Caco-2 (cell line): Measurements from ENCODE around the gene CUL1. TPM values are rescaled to one million over a fixed set of nuclear protein-coding genes. Genes with fewer than 3 reads are reported as not detected.

Experiments
- BruUV-seq: library from RNA; stranded (reverse); fragments of 400-500 nt; replicated peaks from 2 replicates; lab custom pipeline; 2021; lab: Mats Ljungman, UMichigan
- CTCF ChIA-PET: fragments of 300-600 bp; sonication (Branson Sonifier 250); formaldehyde crosslinking; loops from one replicate; lab custom pipeline; 2022; ENCODE audit warnings: antibody characterized with exemption; lab: Charles Lee
- POLR2A ChIA-PET: fragments of 300-600 bp; sonication (Branson Sonifier 250); formaldehyde crosslinking; loops from one replicate; lab custom pipeline; 2022; ENCODE audit warnings: antibody characterized with exemption; lab: Charles Lee
- DNase-seq, 2 experiments: peaks; one replicate each; pipeline versions ENCODE4 v3.0.0 to v3.0.0-alpha.2; 2020 to 2022
- H3K27me3 ChIP-seq: replicated peaks from 2 replicates; pipeline ENCODE4 v1.6.0; 2011; ENCODE audit warnings: low read length; ENCODE audit not compliant: control insufficient read depth, insufficient read depth
- H3K36me3 ChIP-seq: 2 replicates; pipeline ENCODE4 v1.5.1; 2011; ENCODE audit warnings: low read length; ENCODE audit not compliant: control insufficient read depth, insufficient read depth
- H3K4me1 ChIP-seq: fragments of 250-450 bp; sonication (Bioruptor Pico); 2 replicates; pipeline ENCODE4 v1.5.1; 2020; ENCODE audit warnings: mild to moderate bottlenecking
- H3K4me3 ChIP-seq: 2 replicates; pipeline ENCODE4 v1.5.1; 2011; ENCODE audit warnings: low read depth, mild to moderate bottlenecking, control low read depth, low read length
- H3K9me3 ChIP-seq: fragments of 250-450 bp; sonication (Bioruptor Pico); 2 replicates; pipeline ENCODE4 v1.5.1; 2020; ENCODE audit warnings: mild to moderate bottlenecking, moderate library complexity
- H3K27ac Mint-ChIP-seq: one replicate; pipeline ENCODE4 v1.8.0; 2022; ENCODE audit warnings: mixed read lengths; ENCODE audit not compliant: unreplicated experiment
- H3K27me3 Mint-ChIP-seq: one replicate; pipeline ENCODE4 v1.8.0; 2022; ENCODE audit warnings: mixed read lengths; ENCODE audit not compliant: insufficient read depth, unreplicated experiment
- H3K36me3 Mint-ChIP-seq: one replicate; pipeline ENCODE4 v1.8.0; 2022; ENCODE audit warnings: mild to moderate bottlenecking, mixed read lengths; ENCODE audit not compliant: insufficient read depth, unreplicated experiment
- H3K4me1 Mint-ChIP-seq: one replicate; pipeline ENCODE4 v1.8.0; 2022; ENCODE audit warnings: low read depth, mixed read lengths; ENCODE audit not compliant: unreplicated experiment
- H3K4me3 Mint-ChIP-seq: one replicate; pipeline ENCODE4 v1.8.0; 2022; ENCODE audit warnings: mild to moderate bottlenecking, moderate library complexity, mixed read lengths; ENCODE audit not compliant: unreplicated experiment
- H3K9me3 Mint-ChIP-seq: one replicate; pipeline ENCODE4 v1.8.0; 2022; ENCODE audit warnings: mixed read lengths; ENCODE audit not compliant: unreplicated experiment
- intact Hi-C: fragments of 100-400 bp; cut with micrococcal nuclease; formaldehyde crosslinking; loops from one replicate; pipeline ENCODE4 v1.10.0; 2022; ENCODE audit not compliant: unreplicated experiment
- total RNA-seq: library from RNA; stranded (reverse); gene quantifications from 2 replicates; pipeline ENCODE4 v1.2.3, GENCODE V29; 2022
- TF ChIP-seq, protein P1 (sequence below), 2 experiments: fragments of 200-600 bp in 1 of 2; IDR thresholded peaks; 1 replicate in 1 of 2; 2 replicates in 1 of 2; pipeline versions ENCODE4 v1.5.1 to v1.8.0; 2011 to 2022; ENCODE audit warnings: antibody characterized with exemption in 1 of 2, control low read depth in 1 of 2, inconsistent platforms in 1 of 2, low read depth in 1 of 2, low read length in 1 of 2, mild to moderate bottlenecking in 1 of 2, moderate library complexity in 1 of 2; ENCODE audit not compliant: insufficient read depth in 1 of 2, severe bottlenecking in 1 of 2, unreplicated experiment in 1 of 2

The CUL1 gene
- total RNA-seq, 1 experiment from 2014 or later: 71.9 TPM

DNA sequence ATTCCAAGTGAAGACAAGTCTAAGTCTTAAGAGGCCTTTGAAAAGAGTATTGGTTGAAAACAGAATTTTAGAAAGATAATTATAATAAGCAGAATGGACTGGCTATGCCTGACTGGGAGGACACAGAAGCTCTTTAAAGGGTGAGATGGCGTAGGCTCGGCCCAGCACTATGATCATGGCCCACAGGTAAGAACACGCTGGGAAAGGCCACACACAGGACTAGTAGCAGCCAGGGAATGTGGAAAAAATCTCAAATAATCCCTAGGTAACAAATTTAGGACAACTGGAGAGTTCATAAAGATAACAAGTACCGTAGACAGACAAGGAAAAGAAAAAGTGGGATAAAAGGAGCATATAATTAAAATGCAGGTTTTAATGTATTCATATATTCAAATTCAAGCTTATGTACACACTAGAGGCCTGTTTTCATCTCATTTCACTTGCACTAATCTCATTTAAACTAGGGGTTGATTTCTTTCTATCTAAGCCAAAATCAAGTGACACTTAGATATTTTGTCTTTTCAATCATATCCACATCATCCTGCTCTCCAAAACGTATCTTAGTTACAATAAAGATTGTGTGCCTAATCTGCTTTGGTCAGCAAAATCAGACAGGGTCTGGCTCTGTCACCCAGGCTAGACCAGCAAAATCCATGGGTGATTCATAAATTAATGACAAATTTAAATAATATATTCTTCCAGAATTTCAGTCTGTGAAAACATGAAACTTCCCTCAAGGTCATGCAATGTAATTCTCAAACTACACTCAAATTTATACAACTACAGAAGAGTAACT, 132.4 kb downstream of the CUL1 start:
- ChIA-PET POLR2A (interaction anchor here (0.5 kb wide), 1 partner anchor 235 kb away, joined by 3 read pairs; no protein-coding TSS in a partner anchor), CTCF (no interaction called here)
- Histone ChIP-seq H3K9me3 (no peaks in the 10 kb centered on the region), H3K4me3 (no peak overlapping the region), H3K36me3 (no peaks in the 10 kb centered on the region), H3K27me3 (no peaks in the 10 kb centered on the region), H3K4me1 (no peaks in the 10 kb centered on the region)
- Mint-ChIP-seq H3K9me3 (no peaks in the 10 kb centered on the region), H3K36me3 (peaks cover 36% of the 10 kb centered on the region), H3K4me3 (no peak overlapping the region), H3K27me3 (no peaks in the 10 kb centered on the region), H3K27ac (no peak overlapping the region), H3K4me1 (no peaks in the 10 kb centered on the region)
- TF ChIP-seq, protein P1, sequence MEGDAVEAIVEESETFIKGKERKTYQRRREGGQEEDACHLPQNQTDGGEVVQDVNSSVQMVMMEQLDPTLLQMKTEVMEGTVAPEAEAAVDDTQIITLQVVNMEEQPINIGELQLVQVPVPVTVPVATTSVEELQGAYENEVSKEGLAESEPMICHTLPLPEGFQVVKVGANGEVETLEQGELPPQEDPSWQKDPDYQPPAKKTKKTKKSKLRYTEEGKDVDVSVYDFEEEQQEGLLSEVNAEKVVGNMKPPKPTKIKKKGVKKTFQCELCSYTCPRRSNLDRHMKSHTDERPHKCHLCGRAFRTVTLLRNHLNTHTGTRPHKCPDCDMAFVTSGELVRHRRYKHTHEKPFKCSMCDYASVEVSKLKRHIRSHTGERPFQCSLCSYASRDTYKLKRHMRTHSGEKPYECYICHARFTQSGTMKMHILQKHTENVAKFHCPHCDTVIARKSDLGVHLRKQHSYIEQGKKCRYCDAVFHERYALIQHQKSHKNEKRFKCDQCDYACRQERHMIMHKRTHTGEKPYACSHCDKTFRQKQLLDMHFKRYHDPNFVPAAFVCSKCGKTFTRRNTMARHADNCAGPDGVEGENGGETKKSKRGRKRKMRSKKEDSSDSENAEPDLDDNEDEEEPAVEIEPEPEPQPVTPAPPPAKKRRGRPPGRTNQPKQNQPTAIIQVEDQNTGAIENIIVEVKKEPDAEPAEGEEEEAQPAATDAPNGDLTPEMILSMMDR (IDR thresholded peaks at IDR 0.05; ENCODE audit: insufficient read depth in 1 of 2, low read depth in 1 of 2, low read length in 1 of 2, severe bottlenecking in 1 of 2, unreplicated experiment in 1 of 2): no peak
- intact Hi-C loops: no loop called here
- DNase-seq: no peak
- no TSS peak for BruUV-seq

DNA sequence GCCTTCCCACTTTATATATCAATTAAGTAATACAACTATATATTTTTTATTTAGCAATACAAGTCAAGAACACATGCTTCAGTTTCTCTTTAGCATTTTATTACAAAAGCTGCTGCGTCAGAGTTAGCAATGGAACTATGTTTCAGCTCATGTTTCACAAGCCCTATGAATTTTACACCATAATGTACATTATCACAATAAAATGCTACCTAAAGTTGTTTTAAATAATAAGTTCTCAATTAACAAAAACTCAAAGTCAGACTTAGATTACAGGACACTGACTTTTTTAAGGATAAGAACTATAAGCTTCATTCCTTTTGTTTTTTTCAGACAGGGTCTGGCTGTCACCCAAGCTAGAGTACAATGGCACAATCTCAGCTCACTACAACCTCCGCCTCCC, 133.1 kb downstream of the CUL1 start:
- BruUV-seq: no TSS peak
- H3K9me3 ChIP-seq: no peaks in the 10 kb centered on the region
- no peaks in the 10 kb centered on the region for H3K27me3 ChIP-seq
- no peak overlapping the region for H3K27ac Mint-ChIP-seq
- H3K4me3 Mint-ChIP-seq: no peak overlapping the region
- H3K4me1 Mint-ChIP-seq: no peaks in the 10 kb centered on the region
- CTCF ChIA-PET: no interaction called here
- intact Hi-C loops: no loop called here
- H3K36me3 Mint-ChIP-seq: peaks cover 37% of the 10 kb centered on the region
- H3K4me1 ChIP-seq: no peaks in the 10 kb centered on the region
- TF ChIP-seq, protein P1 (IDR thresholded peaks at IDR 0.05; ENCODE audit: insufficient read depth in 1 of 2, low read depth in 1 of 2, low read length in 1 of 2, severe bottlenecking in 1 of 2, unreplicated experiment in 1 of 2): no peak
- no peaks in the 10 kb centered on the region for H3K36me3 ChIP-seq
- H3K27me3 Mint-ChIP-seq: no peaks in the 10 kb centered on the region
- H3K9me3 Mint-ChIP-seq: no peaks in the 10 kb centered on the region
- no peak overlapping the region for H3K4me3 ChIP-seq
- POLR2A ChIA-PET: interaction anchor here (0.5 kb wide), 1 partner anchor 234 kb away, joined by 3 read pairs; no protein-coding TSS in a partner anchor
- DNase-seq: no peak

DNA sequence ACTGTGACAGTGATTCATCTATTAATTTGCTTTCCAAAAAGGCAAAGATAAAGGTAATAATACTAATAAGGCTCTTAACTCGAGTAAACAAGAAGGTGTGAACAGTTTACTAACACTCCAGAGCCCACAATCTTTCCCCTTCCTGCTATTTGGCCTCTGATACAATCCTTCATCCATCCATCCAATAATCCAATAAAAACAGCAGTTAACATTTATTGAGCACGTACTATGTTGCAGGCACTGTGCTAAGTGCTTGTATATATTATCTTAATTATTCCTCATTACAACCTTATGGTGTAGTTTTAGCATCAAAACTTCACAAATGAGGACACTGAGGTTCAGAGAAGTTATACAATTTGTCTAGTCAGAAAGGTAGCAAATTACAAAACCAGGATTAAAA, 135.9 kb downstream of the CUL1 start:
- POLR2A ChIA-PET: no interaction called here
- TF ChIP-seq, protein P1 (IDR thresholded peaks at IDR 0.05; ENCODE audit: insufficient read depth in 1 of 2, low read depth in 1 of 2, low read length in 1 of 2, severe bottlenecking in 1 of 2, unreplicated experiment in 1 of 2): no peak
- intact Hi-C loops: no loop called here

More for the DNA sequence above, 135.9 kb downstream of the CUL1 start:
- no peak overlapping the region for H3K27ac Mint-ChIP-seq
- Histone ChIP-seq H3K27me3 (no peaks in the 10 kb centered on the region), H3K4me3 (no peak overlapping the region), H3K4me1 (no peaks in the 10 kb centered on the region), H3K9me3 (no peaks in the 10 kb centered on the region), H3K36me3 (no peaks in the 10 kb centered on the region; the same call in 1 of the 2 replicates)
- DNase-seq: no peak
- CTCF ChIA-PET: no interaction called here
- no peaks in the 10 kb centered on the region for H3K9me3 Mint-ChIP-seq
- no TSS peak for BruUV-seq
- H3K4me3 Mint-ChIP-seq: no peak overlapping the region
- H3K4me1 Mint-ChIP-seq: no peaks in the 10 kb centered on the region
- H3K27me3 Mint-ChIP-seq: no peaks in the 10 kb centered on the region
- H3K36me3 Mint-ChIP-seq: peaks cover 32% of the 10 kb centered on the region
